Measurements from ENCODE around the gene NINL.
A peak's percentile ranks its signal among the peaks of the same experiment; 100 is the strongest.

The NINL gene

GRCh38 chr20:25418776-25419175, 166.6 kb downstream of the NINL start:
- Histone ChIP-seq H3K4me1 (ENCODE audit: insufficient read depth, low read length, severe bottlenecking) (no peaks in the 10 kb centered on the region), H3K4me2 (ENCODE audit: low read length) (no peak overlapping the region), H3K36me3 (ENCODE audit: insufficient read depth, low read length) (peaks cover 69% of the 10 kb centered on the region), H3K9me3 (ENCODE audit: low read length) (no peaks in the 10 kb centered on the region), H4K20me1 (ENCODE audit: insufficient read depth, low read length) (no peaks in the 10 kb centered on the region), H3K9me2 (ENCODE audit: low read depth, low read length) (no peaks in the 10 kb centered on the region), H2AFZ (ENCODE audit: low read length) (no peak overlapping the region), H3K27me3 (ENCODE audit: insufficient read depth, low read length) (no peaks in the 10 kb centered on the region), H3K79me2 (ENCODE audit: insufficient read depth, low read length) (no peaks in the 10 kb centered on the region), H3K9ac (ENCODE audit: low read length) (no peak overlapping the region), H3K27ac (ENCODE audit: low read depth, low read length, poor library complexity, severe bottlenecking) (no peak overlapping the region), H3F3A (ENCODE audit: insufficient read depth, low read length) (no peaks in the 10 kb centered on the region), H3K4me3 (ENCODE audit: low read depth, low read length, poor library complexity, severe bottlenecking) (no peak overlapping the region)
- TF ChIP-seq, protein P1, sequence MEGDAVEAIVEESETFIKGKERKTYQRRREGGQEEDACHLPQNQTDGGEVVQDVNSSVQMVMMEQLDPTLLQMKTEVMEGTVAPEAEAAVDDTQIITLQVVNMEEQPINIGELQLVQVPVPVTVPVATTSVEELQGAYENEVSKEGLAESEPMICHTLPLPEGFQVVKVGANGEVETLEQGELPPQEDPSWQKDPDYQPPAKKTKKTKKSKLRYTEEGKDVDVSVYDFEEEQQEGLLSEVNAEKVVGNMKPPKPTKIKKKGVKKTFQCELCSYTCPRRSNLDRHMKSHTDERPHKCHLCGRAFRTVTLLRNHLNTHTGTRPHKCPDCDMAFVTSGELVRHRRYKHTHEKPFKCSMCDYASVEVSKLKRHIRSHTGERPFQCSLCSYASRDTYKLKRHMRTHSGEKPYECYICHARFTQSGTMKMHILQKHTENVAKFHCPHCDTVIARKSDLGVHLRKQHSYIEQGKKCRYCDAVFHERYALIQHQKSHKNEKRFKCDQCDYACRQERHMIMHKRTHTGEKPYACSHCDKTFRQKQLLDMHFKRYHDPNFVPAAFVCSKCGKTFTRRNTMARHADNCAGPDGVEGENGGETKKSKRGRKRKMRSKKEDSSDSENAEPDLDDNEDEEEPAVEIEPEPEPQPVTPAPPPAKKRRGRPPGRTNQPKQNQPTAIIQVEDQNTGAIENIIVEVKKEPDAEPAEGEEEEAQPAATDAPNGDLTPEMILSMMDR (IDR thresholded peaks at IDR 0.05; ENCODE audit: low read length): no peak
- TF ChIP-seq EZH2 (IDR thresholded peaks at IDR 0.05; ENCODE audit: borderline replicate concordance, low read length): no peak

GRCh38 chr20:25408890-25409289, 176.4 kb downstream of the NINL start:
- TF ChIP-seq, protein P1 (IDR thresholded peaks at IDR 0.05; ENCODE audit: low read length): no peak
- no peak for TF ChIP-seq EZH2 (IDR thresholded peaks at IDR 0.05; ENCODE audit: borderline replicate concordance, low read length)
- no peak overlapping the region for H3K27ac ChIP-seq (ENCODE audit: low read depth, low read length, poor library complexity, severe bottlenecking)

DNA sequence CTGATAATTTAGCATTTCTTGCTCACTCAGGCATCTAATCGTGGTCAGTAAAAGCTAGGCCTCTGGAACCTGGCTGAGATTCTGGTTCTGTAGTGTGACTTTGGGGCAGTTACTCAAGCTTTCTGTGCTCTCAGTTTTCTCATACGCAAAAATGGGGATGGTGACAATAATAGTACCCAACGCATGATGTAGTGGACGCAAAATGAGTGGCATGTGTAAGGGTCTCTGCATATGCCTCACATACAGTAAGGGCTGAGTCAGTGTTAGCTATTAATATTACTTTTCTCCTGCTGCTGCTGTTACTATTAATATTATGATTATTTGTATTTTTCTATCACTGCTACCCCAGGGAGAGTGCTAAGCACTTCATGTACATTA, 177.2 kb downstream of the NINL start:
- peaks cover 15% of the 10 kb centered on the region for H3K79me2 ChIP-seq (ENCODE audit: insufficient read depth, low read length)
- H3K4me2 ChIP-seq (ENCODE audit: low read length): peak overlapping the region; percentile 83
- H3K36me3 ChIP-seq (ENCODE audit: insufficient read depth, low read length): peaks cover 8% of the 10 kb centered on the region; the same call in 1 of the 2 replicates
- peak overlapping the region; percentile 5 for H3K27ac ChIP-seq (ENCODE audit: low read depth, low read length, poor library complexity, severe bottlenecking)
- H3K4me1 ChIP-seq (ENCODE audit: insufficient read depth, low read length, severe bottlenecking): peaks cover 23% of the 10 kb centered on the region
- peaks cover 7% of the 10 kb centered on the region for H3K9me3 ChIP-seq (ENCODE audit: low read length)
- H3K9ac ChIP-seq (ENCODE audit: low read length): peak overlapping the region; percentile 87
- no peaks in the 10 kb centered on the region for H4K20me1 ChIP-seq (ENCODE audit: insufficient read depth, low read length)
- no peaks in the 10 kb centered on the region for H3K27me3 ChIP-seq (ENCODE audit: insufficient read depth, low read length)
- peak overlapping the region; percentile 71 for H3K4me3 ChIP-seq (ENCODE audit: low read depth, low read length, poor library complexity, severe bottlenecking)
- TF ChIP-seq, protein P1 (IDR thresholded peaks at IDR 0.05; ENCODE audit: low read length): no peak
- no peak for TF ChIP-seq EZH2 (IDR thresholded peaks at IDR 0.05; ENCODE audit: borderline replicate concordance, low read length)
- H3K9me2 ChIP-seq (ENCODE audit: low read depth, low read length): no peaks in the 10 kb centered on the region
- no peak overlapping the region for H2AFZ ChIP-seq (ENCODE audit: low read length)
- H3F3A ChIP-seq (ENCODE audit: insufficient read depth, low read length): no peaks in the 10 kb centered on the region

More at GRCh38 chr20:25408890-25409289, 176.4 kb downstream of the NINL start:
- H3K4me1 ChIP-seq (ENCODE audit: insufficient read depth, low read length, severe bottlenecking): peaks cover 23% of the 10 kb centered on the region
- H3K9me2 ChIP-seq (ENCODE audit: low read depth, low read length): no peaks in the 10 kb centered on the region
- peaks cover 14% of the 10 kb centered on the region; the same call in 1 of the 2 replicates for H3K36me3 ChIP-seq (ENCODE audit: insufficient read depth, low read length)
- H3K9me3 ChIP-seq (ENCODE audit: low read length): peaks cover under 1% of the 10 kb centered on the region; the same call in 1 of the 2 replicates
- peak overlapping the region; percentile 83 for H3K4me2 ChIP-seq (ENCODE audit: low read length)
- no peak overlapping the region for H2AFZ ChIP-seq (ENCODE audit: low read length)
- H3K4me3 ChIP-seq (ENCODE audit: low read depth, low read length, poor library complexity, severe bottlenecking): peak overlapping the region; percentile 71
- H3K27me3 ChIP-seq (ENCODE audit: insufficient read depth, low read length): no peaks in the 10 kb centered on the region
- H3K9ac ChIP-seq (ENCODE audit: low read length): peak overlapping the region; percentile 87
- H4K20me1 ChIP-seq (ENCODE audit: insufficient read depth, low read length): no peaks in the 10 kb centered on the region
- H3K79me2 ChIP-seq (ENCODE audit: insufficient read depth, low read length): peaks cover 15% of the 10 kb centered on the region
- no peaks in the 10 kb centered on the region for H3F3A ChIP-seq (ENCODE audit: insufficient read depth, low read length)

All from OCI-LY1 (cell line).